Upper lobe of left lung (tissue), 6 donors: ENCODE results near the gene STUB1. TPM values are rescaled to one million over a fixed set of nuclear protein-coding genes. Genes with fewer than 3 reads are reported as not detected.

ENCODE experiments used
- ATAC-seq, 2 donors: fragments of 200-7000 bp; cut with Tn5 transposase; one replicate each; pipeline ENCODE4 v1.9.1; 2022; ENCODE audit warnings: mild to moderate bottlenecking in 2 of 2, moderate library complexity in 2 of 2; ENCODE audit not compliant: low FRiP score in 2 of 2
- DNase-seq, 2 donors: peaks; one replicate each; pipeline ENCODE4 v3.0.0-alpha.2; 2019 to 2020
- H3K27ac ChIP-seq, 4 donors: fragments of 200-600 bp; sonication (generic); one replicate each; pipeline ENCODE4 v1.5.1; 2016 to 2019
- H3K27me3 ChIP-seq, 4 donors: fragments of 200-600 bp; sonication (generic); one replicate each; pipeline ENCODE4 v1.5.1; 2017 to 2019
- H3K36me3 ChIP-seq, 4 donors: fragments of 200-600 bp; sonication (generic); one replicate each; pipeline ENCODE4 v1.5.1; 2016 to 2019
- H3K4me1 ChIP-seq, 4 donors: fragments of 200-600 bp; sonication (generic); one replicate each; pipeline ENCODE4 v1.5.1; 2018 to 2019
- H3K4me3 ChIP-seq, 4 donors: fragments of 200-600 bp; sonication (generic); one replicate each; pipeline ENCODE4 v1.5.1; 2017 to 2019; ENCODE audit warnings: mild to moderate bottlenecking in 2 of 4, moderate library complexity in 1 of 4
- H3K9me3 ChIP-seq, 4 donors: fragments of 200-600 bp; sonication (generic); one replicate each; pipeline ENCODE4 v1.5.1; 2018 to 2019
- EP300 ChIP-seq, 4 donors: sonication (generic); formaldehyde crosslinking; IDR thresholded peaks; one replicate each; pipeline ENCODE4 v1.5.1; 2017; ENCODE audit warnings: antibody characterized with exemption in 4 of 4, control low read depth in 2 of 4
- POLR2A ChIP-seq, 4 donors: fragments of 450-650 bp; IDR thresholded peaks; one replicate each; pipeline ENCODE4 v1.5.1; 2016 to 2017; ENCODE audit warnings: antibody characterized with exemption in 4 of 4, mild to moderate bottlenecking in 2 of 4
- POLR2AphosphoS5 ChIP-seq, 2 donors: sonication (generic); formaldehyde crosslinking; IDR thresholded peaks; one replicate each; pipeline ENCODE4 v1.5.1; 2017; ENCODE audit warnings: antibody characterized with exemption in 2 of 2
- WGBS, 2 donors: methylation state at CpG; one replicate each; pipeline ENCODE4 v1.1.5; 2017 to 2018; 5-methylcytosine and 5-hydroxymethylcytosine counted together
- total RNA-seq, 6 donors: library from RNA; depleted of rRNA in 4 of 6; stranded (reverse); fragments of >200 nt in 4 of 6; gene quantifications; one replicate each; pipeline versions ENCODE4 v1.1.0 to v1.2.1, GENCODE V29; 2016 to 2021
- TF ChIP-seq, protein P1 (sequence below), 6 experiments: fragments of 450-650 bp in 4 of 6; fragments of 200-600 bp in 2 of 6; sonication (generic) in 2 of 6; IDR thresholded peaks; one replicate each; pipeline ENCODE4 v1.5.1; 2016 to 2019; ENCODE audit warnings: antibody characterized with exemption in 6 of 6
- donor health status: DM: no; HTN: no; CAD: no; lungs with moderate emphysema.
- donor health status: DM: no; HTN: yes; CAD: no; lungs with severe emphysema.

Gene STUB1
- total RNA-seq, 6 donors from 2014 or later: 101 to 186 (median 118) TPM

DNA sequence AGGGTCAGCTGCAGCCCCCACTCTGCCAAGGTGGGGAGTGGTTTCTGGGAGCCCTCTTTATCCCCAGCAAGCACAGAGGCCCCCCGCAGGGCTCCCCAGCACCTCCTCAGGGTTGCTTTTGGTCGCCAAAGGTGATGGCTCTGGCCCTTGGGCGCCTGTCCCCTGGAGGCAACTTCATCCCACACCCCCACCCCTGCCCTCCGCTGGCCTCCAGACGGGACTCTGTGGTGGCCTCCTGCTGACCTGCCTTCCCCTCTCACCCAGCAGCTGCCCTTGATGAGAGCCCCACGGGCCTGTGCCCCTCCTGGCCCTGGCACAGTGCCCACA, 20.1 kb upstream of the STUB1 start:
- peak overlapping the region; percentile 54 to 79 (median 60) for H3K27ac ChIP-seq
- no peak for ATAC-seq
- H3K36me3 ChIP-seq: peaks cover 0 to 34% (median 11%) of the 10 kb centered on the region in 4 donors
- TF ChIP-seq POLR2A (IDR thresholded peaks at IDR 0.05): no peak
- TF ChIP-seq, protein P1, sequence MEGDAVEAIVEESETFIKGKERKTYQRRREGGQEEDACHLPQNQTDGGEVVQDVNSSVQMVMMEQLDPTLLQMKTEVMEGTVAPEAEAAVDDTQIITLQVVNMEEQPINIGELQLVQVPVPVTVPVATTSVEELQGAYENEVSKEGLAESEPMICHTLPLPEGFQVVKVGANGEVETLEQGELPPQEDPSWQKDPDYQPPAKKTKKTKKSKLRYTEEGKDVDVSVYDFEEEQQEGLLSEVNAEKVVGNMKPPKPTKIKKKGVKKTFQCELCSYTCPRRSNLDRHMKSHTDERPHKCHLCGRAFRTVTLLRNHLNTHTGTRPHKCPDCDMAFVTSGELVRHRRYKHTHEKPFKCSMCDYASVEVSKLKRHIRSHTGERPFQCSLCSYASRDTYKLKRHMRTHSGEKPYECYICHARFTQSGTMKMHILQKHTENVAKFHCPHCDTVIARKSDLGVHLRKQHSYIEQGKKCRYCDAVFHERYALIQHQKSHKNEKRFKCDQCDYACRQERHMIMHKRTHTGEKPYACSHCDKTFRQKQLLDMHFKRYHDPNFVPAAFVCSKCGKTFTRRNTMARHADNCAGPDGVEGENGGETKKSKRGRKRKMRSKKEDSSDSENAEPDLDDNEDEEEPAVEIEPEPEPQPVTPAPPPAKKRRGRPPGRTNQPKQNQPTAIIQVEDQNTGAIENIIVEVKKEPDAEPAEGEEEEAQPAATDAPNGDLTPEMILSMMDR (IDR thresholded peaks at IDR 0.05): no peak
- no peak for TF ChIP-seq POLR2AphosphoS5 (IDR thresholded peaks at IDR 0.05)
- TF ChIP-seq EP300 (IDR thresholded peaks at IDR 0.05): no peak
- no peak for DNase-seq
- H3K27me3 ChIP-seq: no peaks in the 10 kb centered on the region
- peaks cover 13 to 20% (median 14%) of the 10 kb centered on the region in 4 donors for H3K4me1 ChIP-seq
- peak overlapping the region in 1 of 4 donors; percentile 39 for H3K4me3 ChIP-seq
- 55 to 63% methylated on average over 5 to 6 of the region's 6 CpGs for WGBS, 2 donors
- H3K9me3 ChIP-seq: no peaks in the 10 kb centered on the region

GRCh38 chr16:660459-661183, 19.6 kb upstream of the STUB1 start:
- peak; percentile 91 to 93 for ATAC-seq
- TF ChIP-seq, protein P1 (IDR thresholded peaks at IDR 0.05): peak; percentile 67 to 83 (median 72)
- TF ChIP-seq POLR2A (IDR thresholded peaks at IDR 0.05) (no peak), POLR2AphosphoS5 (IDR thresholded peaks at IDR 0.05) (peak in 1 of 2 donors; percentile 1)
- Histone ChIP-seq H3K9me3 (no peaks in the 10 kb centered on the region), H3K4me3 (peak overlapping the region in 3 of 4 donors; percentile 22 to 39 (median 30)), H3K27me3 (no peaks in the 10 kb centered on the region), H3K36me3 (peaks cover 0 to 29% (median 9%) of the 10 kb centered on the region in 4 donors), H3K27ac (peak overlapping the region; percentile 55 to 79 (median 71)), H3K4me1 (peaks cover 13 to 20% (median 14%) of the 10 kb centered on the region in 4 donors)
- 0 to 17% methylated on average over 2 to 5 of the region's 43 CpGs for WGBS, 2 donors
- peak; percentile 94 to 96 for DNase-seq

- peaks cover 0 to 23% (median 7%) of the 10 kb centered on the region in 4 donors for H3K36me3 ChIP-seq
- 51 to 67% methylated on average over 25 to 34 of the region's 35 CpGs for WGBS, 2 donors
- peak overlapping the region in 3 of 4 donors; percentile 22 to 39 (median 30) for H3K4me3 ChIP-seq
- TF ChIP-seq, protein P1 (IDR thresholded peaks at IDR 0.05): peak in 1 of 6 experiments; percentile 6
- TF ChIP-seq EP300 (IDR thresholded peaks at IDR 0.05) (no peak), POLR2A (IDR thresholded peaks at IDR 0.05) (no peak)
- peak overlapping the region in 3 of 4 donors; percentile 64 to 79 (median 78) for H3K27ac ChIP-seq
- H3K9me3 ChIP-seq: no peaks in the 10 kb centered on the region
- DNase-seq (no peak), ATAC-seq (no peak)
- peaks cover 13 to 20% (median 14%) of the 10 kb centered on the region in 4 donors for H3K4me1 ChIP-seq
- H3K27me3 ChIP-seq: no peaks in the 10 kb centered on the region
These were observed 18.9 kb upstream of the STUB1 start for GRCh38 chr16:661184-661821.

DNA sequence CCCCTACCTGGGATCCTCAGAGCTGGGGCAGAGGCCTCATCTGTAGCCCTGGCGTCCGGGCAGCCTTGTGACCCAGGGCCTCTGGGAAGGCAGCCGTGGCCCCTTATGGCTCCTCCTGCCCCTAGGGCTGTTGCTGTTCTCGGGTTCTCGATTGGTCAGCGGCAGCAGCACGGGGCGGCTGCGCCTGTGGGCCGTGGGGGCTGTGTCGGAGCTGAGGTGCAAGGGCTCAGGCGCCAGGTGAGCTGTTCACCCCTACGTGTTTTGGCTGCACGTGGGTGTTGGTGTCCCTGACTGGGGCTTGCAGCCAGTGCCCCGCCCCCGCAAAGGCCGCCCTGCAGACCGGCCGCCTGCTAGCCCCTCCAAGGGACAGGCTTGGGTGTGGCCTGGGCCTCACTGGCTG, 18.1 kb upstream of the STUB1 start:
- DNase-seq: no peak
- Histone ChIP-seq H3K27me3 (no peaks in the 10 kb centered on the region), H3K36me3 (peaks cover 0 to 17% (median 7%) of the 10 kb centered on the region in 4 donors), H3K4me3 (no peak overlapping the region), H3K4me1 (peaks cover 13 to 22% (median 14%) of the 10 kb centered on the region in 4 donors), H3K27ac (no peak overlapping the region), H3K9me3 (no peaks in the 10 kb centered on the region)
- no peak for ATAC-seq
- 91 to 100% methylated on average over 4 to 11 of the region's 19 CpGs for WGBS, 2 donors
- TF ChIP-seq EP300 (IDR thresholded peaks at IDR 0.05) (no peak), POLR2A (IDR thresholded peaks at IDR 0.05) (no peak), POLR2AphosphoS5 (IDR thresholded peaks at IDR 0.05) (no peak)
- TF ChIP-seq, protein P1 (IDR thresholded peaks at IDR 0.05): no peak
